AML-193 (cell line): ENCODE measurements around the gene SV2B.

Source experiments
- DNase-seq, 2 experiments: peaks; one replicate each; lab custom pipeline; 2025; lab: John Stamatoyannopoulos, UW

SV2B gene

DNA sequence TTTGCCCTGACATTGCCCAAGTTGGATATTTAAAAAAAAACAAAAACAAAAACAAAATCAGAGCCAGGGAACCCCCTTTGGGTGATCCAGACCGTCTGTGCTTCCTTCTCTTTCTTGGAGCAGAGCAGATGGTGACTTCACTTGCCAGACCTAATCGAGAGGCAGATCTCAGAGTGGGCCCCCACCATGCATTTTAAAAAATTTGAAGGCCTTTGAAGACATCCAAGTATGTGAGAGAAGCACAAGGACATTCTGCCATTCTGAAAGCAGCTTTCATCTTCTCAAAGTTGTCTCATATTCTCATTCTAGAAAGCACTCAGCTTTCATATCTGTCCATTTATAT lies 93.3 kb downstream of the SV2B start:
- no peak for DNase-seq

- no peak for DNase-seq
Measured at GRCh38 chr15:91196127-91196526, 96.1 kb downstream of the SV2B start.

GRCh38 chr15:91196768-91197167 lies 96.7 kb downstream of the SV2B start:
- no peak for DNase-seq

GRCh38 chr15:91199511-91199910 lies 99.5 kb downstream of the SV2B start:
- DNase-seq: no peak

DNA sequence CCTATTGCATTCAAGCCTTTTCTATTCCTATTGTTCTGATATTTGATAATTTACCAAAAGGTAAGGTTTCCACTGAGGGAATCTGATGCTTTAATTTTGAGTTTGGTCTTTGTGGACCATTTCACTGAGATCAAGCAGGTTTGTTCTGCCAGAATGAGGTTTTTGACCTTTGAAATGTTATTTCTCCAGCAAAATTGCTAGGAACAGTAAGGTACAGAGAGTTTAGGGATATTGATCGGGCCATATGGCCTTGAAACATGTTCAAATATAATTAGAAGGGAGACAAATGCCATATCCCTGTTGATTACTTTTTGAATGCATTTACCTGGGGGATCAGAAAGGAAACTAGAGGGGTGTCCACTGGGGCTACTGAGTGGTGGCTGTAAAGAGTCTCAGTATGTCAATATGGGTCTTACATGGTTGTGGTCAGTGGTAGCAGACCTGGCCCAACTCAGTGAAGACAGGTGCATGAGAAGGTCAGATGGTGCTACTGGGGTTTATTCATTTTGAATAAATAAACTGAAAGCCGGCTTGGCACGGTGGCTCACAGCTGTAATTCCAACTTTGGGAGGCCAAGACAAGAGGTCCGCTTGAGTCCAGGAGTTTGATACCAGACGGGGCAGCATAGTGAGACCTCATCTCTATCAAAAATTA lies 100.2 kb downstream of the SV2B start:
- no peak for DNase-seq

GRCh38 chr15:91202510-91203102 lies 102.5 kb downstream of the SV2B start:
- no peak for DNase-seq

DNA sequence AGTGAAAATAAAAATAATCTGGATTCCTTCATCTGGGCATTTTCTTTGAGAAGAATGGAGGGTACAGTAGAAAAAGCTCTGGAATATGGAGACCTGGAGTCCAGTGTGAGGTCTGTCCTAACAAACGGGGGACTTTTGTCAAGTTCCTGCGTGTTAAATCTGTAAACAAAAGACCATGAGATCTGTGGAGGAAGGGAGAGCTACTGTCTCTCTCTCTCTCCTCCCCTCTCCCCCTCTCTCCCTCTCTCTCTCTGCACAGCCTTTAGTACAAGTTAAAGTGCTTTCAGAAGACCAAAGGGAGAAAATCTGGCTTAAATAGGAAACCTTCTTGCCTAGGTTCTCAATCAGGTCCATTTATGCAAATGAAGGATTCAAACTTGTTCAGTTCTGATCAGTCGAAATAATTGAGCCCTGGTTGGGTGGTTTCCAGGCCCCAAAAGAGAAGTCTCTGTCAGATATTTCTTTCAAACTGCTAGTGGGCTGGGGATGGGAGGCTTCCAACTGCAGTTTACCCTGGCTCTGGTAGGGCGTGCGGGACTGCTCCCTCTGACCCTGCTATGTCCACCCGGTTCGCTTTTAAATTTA lies 103.7 kb downstream of the SV2B start:
- no peak for DNase-seq

GRCh38 chr15:91208371-91208770 lies 108.3 kb downstream of the SV2B start:
- no peak for DNase-seq

GRCh38 chr15:91209318-91209717 lies 109.3 kb downstream of the SV2B start:
- no peak for DNase-seq

DNA sequence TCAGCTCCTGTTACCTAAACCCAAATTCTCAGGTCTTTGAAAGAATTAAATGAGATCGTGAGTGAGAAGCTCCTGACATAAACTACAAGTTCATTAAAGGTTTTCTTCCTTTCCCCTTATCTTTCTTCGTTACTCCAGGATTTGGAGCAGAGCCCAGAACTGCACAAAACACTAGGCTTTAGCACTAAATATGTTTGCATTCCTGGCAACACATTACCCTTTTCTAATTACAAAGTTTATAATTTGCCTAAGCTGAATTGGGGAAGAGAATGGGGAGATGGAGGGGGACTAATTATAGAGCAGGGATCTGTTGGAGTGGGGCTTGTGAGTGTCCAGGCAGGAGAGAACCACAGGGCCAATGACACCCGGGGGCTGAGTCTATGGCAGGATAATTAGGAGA lies 109.7 kb downstream of the SV2B start:
- no peak for DNase-seq

DNA sequence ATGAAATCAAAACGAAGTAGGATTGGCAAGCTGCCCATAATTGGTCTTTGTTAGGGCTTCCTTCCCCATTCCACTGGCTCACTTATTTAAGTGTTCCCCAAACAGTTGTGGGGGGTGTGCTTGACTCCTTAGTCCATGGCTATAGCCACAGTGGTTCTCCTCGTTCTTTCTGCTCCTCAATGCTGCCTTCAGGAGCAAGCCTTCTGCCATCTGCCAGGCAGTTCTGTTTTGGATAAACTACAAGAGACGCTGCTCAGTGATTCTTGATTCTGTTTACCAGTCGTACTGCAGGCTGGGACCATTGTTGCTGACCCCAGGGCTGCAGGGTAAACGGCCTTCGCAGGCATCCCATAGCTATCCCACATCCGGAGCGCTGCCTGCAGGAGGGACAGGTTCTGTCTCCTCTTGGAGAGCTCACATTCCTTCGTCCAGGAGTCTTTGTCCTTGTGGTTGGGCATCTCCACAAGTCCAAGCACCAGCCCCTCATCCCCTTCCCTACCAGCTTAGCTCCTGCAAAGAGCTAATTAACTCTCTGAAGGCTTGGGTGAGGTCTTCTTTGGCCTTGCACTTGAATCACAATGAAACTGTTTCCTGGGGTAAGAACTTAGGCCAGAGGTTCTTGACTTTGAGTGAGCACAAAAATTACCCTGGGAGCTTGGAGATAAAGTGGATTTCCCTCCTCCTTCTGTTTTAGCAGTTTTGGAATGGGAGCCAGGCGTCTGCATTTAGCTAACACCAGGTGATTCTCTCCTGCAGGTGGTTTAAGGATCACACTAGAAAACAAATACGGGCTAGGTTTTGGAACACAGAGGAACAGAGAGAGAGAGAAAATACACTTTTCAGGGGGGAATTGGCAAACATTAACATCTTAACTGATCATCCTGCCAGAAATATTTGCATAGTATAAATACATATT lies 114.9 kb downstream of the SV2B start:
- no peak for DNase-seq

DNA sequence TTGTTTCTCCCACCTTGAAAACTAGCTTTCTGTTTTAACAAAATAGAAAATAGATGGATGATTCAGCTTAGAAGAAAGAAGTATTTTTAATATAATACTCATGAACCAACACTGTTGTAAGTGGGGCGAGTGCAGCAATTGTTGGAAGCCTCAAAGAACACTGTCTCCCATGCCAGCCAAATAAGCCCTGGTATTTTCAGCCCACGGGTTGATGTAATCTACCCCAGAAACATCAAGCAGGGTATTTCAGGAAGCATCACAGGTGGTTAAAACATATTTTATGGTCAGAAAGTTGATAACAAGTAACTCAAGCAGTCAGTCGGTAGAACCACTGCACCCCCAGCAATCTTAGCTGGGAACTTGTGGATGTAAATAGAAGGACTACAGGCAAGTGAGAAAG lies 115.9 kb downstream of the SV2B start:
- DNase-seq: no peak

GRCh38 chr15:91219206-91219605 lies 119.1 kb downstream of the SV2B start:
- no peak for DNase-seq

- no peak for DNase-seq
Measured at GRCh38 chr15:91222052-91222451, 122.0 kb downstream of the SV2B start.

DNA sequence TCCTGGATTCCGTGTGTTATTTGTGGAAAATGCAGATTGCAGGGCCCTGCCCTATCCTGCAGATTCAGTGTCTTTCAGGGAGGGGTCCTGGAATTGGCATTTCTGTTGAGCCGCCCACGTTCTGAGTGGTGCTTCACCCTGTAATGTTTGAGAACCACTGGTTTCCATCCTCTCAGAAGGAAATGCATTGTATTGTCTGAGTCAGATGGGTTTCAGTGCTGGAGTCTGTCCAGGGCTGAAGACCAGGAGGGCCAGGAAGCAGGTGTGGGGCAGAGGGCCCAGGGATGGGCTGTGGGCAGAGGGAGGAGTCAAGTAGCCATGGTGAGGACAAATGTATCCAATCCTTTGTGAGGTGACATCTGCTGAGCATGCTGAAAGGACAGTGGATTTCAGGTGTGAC lies 123.8 kb downstream of the SV2B start:
- no peak for DNase-seq

- DNase-seq: peak; percentile 14 to 33
Measured at GRCh38 chr15:91224755-91225380, 124.8 kb downstream of the SV2B start.

DNA sequence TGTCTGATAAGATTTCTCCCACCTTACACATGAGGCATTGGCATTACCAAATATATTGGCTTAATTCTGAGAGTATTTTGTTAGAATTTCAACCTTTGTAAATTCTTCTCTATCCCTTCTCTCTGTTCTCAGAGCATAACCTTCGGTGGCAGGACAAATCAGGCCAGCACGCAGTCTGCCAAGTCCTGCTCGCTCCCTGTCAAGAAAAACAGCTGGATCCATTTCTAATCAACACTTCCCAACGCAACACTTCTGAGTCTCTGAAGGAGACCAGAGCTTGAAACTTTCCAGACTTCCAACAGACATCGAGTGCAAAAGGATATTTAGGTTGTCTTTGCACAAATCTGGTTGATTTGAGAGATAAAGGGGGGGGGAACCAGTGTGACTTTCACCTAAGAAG lies 125.7 kb downstream of the SV2B start:
- DNase-seq: no peak

GRCh38 chr15:91227117-91227516 lies 127.1 kb downstream of the SV2B start:
- no peak for DNase-seq

GRCh38 chr15:91227766-91228165 lies 127.7 kb downstream of the SV2B start:
- DNase-seq: no peak

- no peak for DNase-seq
Measured at GRCh38 chr15:91228383-91228782, 128.3 kb downstream of the SV2B start.

DNA sequence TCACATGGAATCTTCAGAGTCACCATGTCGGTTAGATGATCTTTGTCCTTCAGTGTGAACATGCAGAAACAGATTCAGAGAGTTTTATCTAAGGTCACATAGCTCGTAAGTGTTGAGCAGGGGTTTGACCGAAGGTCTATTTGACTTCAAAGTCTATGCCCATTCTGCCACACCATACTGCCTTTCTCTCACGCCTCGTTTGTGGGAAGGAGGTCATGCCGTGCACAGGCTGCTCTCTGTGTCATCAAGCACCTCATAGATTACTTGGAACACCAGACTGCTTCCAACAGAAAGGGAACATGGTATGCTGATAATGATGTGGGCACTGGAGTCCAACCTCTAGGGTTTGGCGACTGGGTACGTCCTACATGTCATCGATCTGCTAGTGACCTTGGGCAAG lies 128.8 kb downstream of the SV2B start:
- no peak for DNase-seq

- DNase-seq: no peak
Measured at GRCh38 chr15:91231703-91232102, 131.6 kb downstream of the SV2B start.
